ENCODE measurements around the gene NUDT3.
A peak's percentile ranks its signal among the peaks of the same experiment; 100 is the strongest.
"Not testable (repeated sequence)": the region's sequence is repeated elsewhere in the genome, so short reads cannot be mapped to it uniquely, and the experiment has no call there.

NUDT3 gene

GRCh38 chr6:34391786-34392496 is 528 bp downstream of the NUDT3 start:
- peak; percentile 52 for DNase-seq

GRCh38 chr6:34391473-34391785 is 1.0 kb downstream of the NUDT3 start:
- no peak for DNase-seq

- no peak for DNase-seq
These were observed 1.7 kb downstream of the NUDT3 start for GRCh38 chr6:34390531-34391472.

GRCh38 chr6:34389034-34389433 is 3.4 kb downstream of the NUDT3 start:
- no peak for DNase-seq

GRCh38 chr6:34388421-34388820 is 4.0 kb downstream of the NUDT3 start:
- no peak for DNase-seq

GRCh38 chr6:34386316-34387137 is 5.9 kb downstream of the NUDT3 start:
- DNase-seq: no peak

- DNase-seq: no peak
These were observed 6.7 kb downstream of the NUDT3 start for GRCh38 chr6:34385793-34386195.

- DNase-seq: no peak
These were observed 7.9 kb downstream of the NUDT3 start for GRCh38 chr6:34384321-34385153.

GRCh38 chr6:34383656-34384320 is 8.7 kb downstream of the NUDT3 start:
- no peak for DNase-seq

- DNase-seq: no peak
These were observed 9.3 kb downstream of the NUDT3 start for GRCh38 chr6:34383161-34383631.

- no peak for DNase-seq
These were observed 11.4 kb downstream of the NUDT3 start for GRCh38 chr6:34381081-34381480.

- DNase-seq: no peak
These were observed 14.0 kb downstream of the NUDT3 start for GRCh38 chr6:34378470-34378869.

- no peak for DNase-seq
These were observed 14.5 kb downstream of the NUDT3 start for GRCh38 chr6:34377984-34378383.

GRCh38 chr6:34377571-34377970 is 14.9 kb downstream of the NUDT3 start:
- DNase-seq: not testable (repeated sequence)

GRCh38 chr6:34375833-34376232 is 16.6 kb downstream of the NUDT3 start:
- DNase-seq: no peak

- no peak for DNase-seq
These were observed 18.0 kb downstream of the NUDT3 start for GRCh38 chr6:34374508-34374907.

GRCh38 chr6:34374069-34374468 is 18.4 kb downstream of the NUDT3 start:
- no peak for DNase-seq

- DNase-seq: no peak
These were observed 19.0 kb downstream of the NUDT3 start for GRCh38 chr6:34373511-34373910.

- DNase-seq: not testable (repeated sequence)
These were observed 20.6 kb downstream of the NUDT3 start for GRCh38 chr6:34371865-34372264.

- DNase-seq: no peak
These were observed 22.1 kb downstream of the NUDT3 start for GRCh38 chr6:34370361-34370760.

- DNase-seq: no peak
These were observed 23.1 kb downstream of the NUDT3 start for GRCh38 chr6:34369385-34369784.

- no peak for DNase-seq
These were observed 25.9 kb downstream of the NUDT3 start for GRCh38 chr6:34366639-34366921.
